HG03135 (cell line): ENCODE data around the gene SMYD3.

ENCODE experiments used
- ATAC-seq: cut with Tn5 transposase; IDR thresholded peaks from one replicate; pipeline ENCODE4 v1.9.1; 2021; ENCODE audit warnings: mild to moderate bottlenecking, moderate library complexity; ENCODE audit not compliant: unreplicated experiment

The SMYD3 gene

DNA sequence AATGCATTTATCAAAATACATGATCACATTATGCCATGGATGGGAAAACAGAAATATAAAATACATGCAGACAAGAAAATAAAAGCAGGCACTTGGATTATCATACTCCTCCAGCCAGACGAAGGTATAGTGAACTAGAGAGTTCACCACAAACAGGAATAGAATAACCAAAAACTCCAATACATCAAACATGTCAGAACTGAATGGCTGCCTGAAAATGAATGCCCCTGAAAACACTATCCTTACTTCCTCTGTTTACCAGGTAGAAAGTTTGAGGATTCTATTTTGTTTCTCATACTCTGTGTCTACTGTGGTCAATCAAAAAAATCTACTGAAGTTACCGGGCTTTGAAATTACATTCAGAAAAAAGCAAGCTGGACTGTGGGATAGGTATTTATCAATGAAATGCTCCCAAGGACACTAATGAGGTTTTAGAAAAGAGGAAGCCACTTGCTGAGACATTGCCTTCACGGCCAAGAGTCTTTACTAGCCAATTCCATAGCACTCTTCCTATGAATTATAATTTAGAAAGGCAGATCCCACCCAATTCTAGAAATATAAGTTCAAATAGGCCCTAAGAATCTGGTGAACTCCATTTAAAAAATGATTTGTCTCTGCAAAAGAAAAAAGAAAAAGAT, 197.7 kb downstream of the SMYD3 start:
- no peak for ATAC-seq

GRCh38 chr1:246308533-246309075, 198.5 kb downstream of the SMYD3 start:
- ATAC-seq: no peak

DNA sequence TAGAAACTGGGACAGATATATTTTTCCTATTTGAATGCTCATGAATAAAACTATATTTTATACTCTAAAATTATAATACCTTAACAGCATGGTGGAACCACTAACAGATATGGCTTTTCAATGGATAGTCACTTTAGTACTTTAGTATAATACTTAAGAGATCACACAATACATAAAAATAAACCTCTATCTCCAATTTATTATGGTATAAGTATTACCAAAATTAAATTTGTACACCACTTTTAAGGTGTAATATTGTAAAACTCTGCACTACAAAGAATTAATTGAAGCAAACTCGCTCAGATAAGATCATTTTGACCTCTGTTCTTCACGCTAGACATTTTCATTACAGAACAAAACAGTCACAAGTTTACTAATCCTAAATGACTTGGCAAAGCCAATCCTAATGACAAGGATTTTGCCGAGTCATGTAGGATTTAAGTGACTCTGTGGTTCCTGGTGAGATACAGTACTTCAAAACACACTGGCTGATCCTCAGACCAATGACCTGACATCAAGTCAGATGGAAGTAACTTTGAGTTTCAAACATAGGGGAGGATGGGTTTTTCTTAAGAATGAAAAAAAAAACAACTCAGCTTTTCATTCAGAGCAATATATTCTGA, 200.6 kb downstream of the SMYD3 start:
- no peak for ATAC-seq

DNA sequence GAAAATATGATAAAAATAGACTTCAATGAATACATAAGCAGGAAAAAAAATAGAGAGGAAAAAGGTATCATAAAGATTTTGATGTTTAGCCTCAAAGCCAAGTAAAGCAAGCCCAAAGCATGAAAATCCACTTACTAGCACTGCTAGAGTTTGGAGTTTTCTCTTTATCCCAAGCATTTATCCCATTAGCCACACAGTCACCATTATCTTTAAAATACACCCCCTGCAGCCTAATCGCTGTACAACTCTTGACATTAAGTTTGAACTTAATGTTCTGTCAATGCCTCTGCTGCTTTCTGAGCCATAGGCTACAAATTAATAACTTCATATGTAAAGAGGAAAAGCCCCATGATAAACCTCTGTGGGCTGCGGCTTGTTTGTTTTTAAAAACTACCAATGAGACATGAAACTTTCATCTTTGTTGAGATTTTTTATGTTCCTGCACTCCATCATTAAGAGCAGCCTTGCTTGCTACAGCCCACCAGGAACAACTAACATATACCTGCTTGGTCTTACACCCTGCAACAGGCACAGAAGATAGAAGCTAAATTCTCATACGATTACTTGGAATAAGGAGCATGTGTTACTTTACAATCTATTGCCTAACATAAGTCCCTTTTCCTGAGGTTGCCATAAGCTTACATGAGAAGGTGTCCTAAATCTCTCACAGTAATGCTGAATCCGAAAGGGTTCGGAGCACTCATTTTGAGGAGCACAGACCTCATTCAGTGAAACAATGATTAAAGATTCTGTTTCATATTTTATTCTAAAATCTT, 202.4 kb downstream of the SMYD3 start:
- no peak for ATAC-seq

GRCh38 chr1:246302711-246303317, 204.3 kb downstream of the SMYD3 start:
- ATAC-seq: no peak

DNA sequence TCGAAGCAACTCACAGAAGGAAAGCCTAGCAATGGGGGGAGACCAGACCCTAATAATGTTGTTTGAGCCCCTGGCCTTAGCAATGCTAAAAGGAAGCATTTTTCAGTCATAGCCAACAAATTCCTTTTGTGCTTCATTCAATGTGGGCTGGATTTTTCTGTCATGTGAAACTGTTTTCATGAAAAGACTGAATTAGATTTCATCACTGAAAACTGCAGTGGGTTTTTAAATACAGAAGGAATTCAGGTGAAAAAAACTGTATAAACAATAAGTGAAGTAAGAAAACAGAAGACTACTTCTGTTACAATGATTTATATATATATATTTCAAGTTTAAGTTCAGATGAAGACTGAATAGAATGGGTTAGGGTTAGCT, 204.8 kb downstream of the SMYD3 start:
- no peak for ATAC-seq

DNA sequence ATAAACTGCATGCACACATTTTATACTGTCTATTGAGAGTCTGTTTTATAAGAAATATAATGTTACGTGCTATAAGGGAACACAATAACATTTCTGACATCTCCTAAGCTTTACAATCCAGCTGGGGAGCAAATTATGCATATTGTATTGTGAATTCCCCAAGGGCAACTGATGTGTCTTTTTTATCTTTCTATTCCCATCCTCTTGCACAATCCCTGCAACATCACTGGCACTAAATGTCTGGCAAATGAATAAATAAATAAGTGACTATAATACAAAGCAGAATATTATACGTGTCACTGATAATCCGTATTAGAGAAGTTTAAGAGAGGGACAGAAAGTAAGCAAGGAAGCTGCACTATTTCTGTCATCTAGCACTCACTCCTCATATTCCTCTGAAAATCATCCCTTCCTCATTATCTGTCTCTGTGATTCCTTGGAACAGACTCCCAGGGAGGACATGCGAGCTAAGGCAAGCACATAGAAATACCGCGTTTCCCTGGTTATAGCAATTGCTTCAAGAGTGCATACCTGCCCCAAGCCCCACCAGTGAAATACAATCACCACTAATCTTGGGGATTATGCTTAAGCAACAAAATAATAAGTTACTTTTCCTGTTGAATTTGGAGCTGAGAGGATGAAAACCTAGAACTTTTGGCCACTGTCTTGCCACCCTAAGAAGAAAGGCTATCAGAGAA, 205.4 kb downstream of the SMYD3 start:
- no peak for ATAC-seq

- no peak for ATAC-seq
Observed at GRCh38 chr1:246300626-246301549, 206.2 kb downstream of the SMYD3 start.

DNA sequence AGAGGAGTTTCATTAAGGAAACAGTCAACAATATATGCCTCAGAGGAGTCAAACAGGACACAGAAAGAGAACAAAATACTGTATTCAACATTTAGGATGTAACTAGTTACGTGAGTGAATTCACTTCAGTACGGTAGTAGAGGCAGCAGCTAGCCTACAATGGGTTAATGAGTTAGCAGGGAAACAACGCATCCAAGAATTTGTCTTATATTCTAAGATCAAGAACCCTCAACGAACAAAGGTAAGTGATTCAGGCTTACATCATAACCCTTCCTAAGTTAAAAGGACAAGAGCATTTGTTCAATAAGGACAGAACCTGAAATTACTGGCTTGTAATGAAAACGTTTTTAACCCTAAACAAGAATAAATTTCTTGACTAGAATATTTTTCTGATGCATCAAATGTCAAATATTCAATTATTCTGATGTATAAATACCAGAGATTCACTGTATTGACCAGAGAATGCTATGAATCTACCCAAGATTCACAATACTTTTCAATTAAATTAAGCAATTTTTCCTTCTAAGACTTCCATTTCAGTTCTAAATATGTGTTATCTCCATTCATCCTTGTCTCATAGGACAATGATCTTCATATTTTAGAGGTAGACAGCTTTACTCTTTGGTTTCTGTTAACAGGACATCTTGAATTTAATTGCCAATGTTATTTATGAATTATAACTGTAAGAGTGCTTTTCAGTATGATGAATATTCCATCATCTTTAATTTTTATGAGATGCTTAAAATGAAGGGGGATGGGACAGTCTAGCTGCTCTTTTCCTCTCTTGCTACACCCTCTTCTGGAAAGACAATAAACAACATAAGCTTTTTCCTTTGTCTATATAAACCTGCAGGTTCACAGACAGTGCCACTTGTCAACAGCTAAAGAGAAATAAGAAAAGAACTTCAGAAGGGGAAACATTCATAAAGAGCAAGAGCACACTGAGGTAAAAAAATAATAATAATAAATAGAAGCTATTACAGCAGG, 209.5 kb downstream of the SMYD3 start:
- no peak for ATAC-seq

DNA sequence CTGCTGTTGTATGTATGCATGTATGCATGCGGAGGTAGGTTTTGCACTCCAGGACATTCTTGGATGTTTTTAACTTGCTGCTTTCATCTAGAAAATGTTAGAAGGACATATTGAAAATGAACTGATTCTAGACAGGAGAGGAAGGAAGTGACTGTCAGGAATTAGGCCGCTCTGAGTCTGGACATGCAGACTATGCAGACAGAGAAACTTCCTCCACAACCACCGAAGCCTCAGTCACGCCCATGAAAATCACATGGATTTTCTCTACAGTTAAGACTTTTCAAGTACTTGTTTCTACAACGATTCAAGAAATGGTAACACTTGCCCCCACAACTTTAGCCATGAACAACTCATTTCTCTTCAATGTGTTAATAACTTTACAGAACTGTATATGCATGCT, 211.1 kb downstream of the SMYD3 start:
- no peak for ATAC-seq

GRCh38 chr1:246295340-246295739, 211.7 kb downstream of the SMYD3 start:
- no peak for ATAC-seq

GRCh38 chr1:246294263-246294662, 212.8 kb downstream of the SMYD3 start:
- ATAC-seq: no peak

DNA sequence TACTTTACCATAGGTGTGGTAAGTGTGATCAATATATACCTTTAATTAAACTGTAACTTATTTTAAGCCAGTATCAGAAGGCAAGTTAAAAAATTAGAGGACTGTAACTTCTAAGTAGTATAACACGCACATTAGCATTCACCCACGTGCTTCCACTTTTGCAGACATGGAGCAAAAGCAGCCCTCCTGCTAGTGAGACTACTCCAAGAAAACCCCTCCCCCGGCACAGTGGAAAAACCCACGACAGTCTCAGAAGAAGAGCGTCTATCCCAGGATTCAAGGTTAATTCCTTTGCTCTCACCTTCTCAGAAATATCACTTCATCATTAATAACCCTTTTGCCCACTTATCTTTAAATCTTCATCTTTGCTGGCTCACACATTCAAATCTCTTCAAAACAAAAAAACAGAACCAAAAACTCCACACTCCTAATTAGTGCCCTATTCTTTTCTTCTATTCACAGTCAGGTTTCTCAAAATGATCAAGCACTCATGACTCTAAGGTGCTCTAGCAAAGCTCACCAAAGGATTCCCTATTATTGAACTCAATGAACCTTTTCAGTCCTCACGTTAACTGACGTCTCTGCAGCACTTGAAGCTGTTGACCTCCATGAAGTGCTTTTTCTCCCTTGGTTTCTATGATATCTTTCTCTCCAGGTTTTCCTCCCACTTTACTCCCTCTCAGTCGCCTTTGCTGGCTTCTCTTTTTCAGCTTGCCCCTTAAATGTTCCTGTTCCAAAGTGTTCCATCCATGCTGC, 213.5 kb downstream of the SMYD3 start:
- no peak for ATAC-seq

- no peak for ATAC-seq
Observed at GRCh38 chr1:246292571-246292970, 214.5 kb downstream of the SMYD3 start.

GRCh38 chr1:246291127-246291526, 216.0 kb downstream of the SMYD3 start:
- ATAC-seq: no peak

DNA sequence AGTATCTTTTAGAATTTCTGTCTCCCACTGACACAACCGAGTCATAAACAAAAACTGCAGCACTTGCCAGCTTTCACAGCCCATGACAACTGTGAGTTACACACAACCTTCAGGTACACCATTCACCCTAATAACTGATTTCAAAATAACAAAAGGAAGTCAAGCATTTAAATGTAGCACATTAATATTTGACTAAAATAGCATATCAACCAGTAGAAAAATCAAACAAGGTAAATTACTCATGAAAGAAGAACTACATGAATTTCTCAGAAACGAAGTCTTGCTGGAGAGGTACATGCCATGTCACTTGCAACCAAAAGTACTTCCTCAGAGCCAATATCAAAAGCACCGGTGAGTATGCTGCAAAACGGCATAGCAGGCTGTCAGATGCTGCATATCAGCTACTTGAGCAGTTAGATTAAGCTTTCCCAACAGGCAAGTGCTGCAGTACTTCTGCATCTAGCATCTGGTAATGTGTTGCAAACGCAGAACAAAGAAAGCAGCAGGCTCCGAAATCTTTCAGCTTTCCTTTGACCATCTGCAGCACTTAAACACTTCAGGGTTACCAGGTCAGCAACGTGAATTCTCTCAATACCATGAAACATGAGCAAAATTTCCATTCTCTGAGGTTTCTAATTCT, 223.2 kb downstream of the SMYD3 start:
- ATAC-seq: no peak

GRCh38 chr1:246281639-246282038, 225.4 kb downstream of the SMYD3 start:
- no peak for ATAC-seq
